HG03060 (cell line): ENCODE results near the gene GRK3.

Source experiments
- ATAC-seq: cut with Tn5 transposase; IDR thresholded peaks from one replicate; pipeline ENCODE4 v1.9.1; 2021; ENCODE audit warnings: low read depth, moderate number of reproducible peaks; ENCODE audit not compliant: unreplicated experiment

The GRK3 gene

GRCh38 chr22:25656724-25657123 is 92.2 kb downstream of the GRK3 start:
- ATAC-seq = no peak

DNA sequence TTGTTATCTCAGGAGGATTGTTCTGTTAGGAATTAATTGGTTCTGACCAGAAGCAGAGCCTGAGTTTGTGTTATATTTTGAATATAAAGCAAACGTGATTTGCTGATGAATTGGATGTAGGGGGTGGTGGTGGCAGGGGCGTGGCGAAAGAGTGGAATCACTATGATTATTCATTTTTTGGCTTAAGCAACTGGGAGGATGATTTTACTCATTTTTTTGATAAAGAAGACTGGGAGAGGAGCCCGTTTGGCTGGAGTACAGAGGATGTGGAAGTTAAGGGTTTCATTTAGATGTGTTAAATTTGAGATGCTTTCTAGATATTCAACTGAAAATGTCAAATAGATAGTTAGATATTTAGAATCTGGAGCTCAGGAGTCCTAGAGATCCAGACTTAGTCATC is 94.2 kb downstream of the GRK3 start:
- no peak for ATAC-seq

GRCh38 chr22:25659413-25659812 is 94.9 kb downstream of the GRK3 start:
- no peak for ATAC-seq

DNA sequence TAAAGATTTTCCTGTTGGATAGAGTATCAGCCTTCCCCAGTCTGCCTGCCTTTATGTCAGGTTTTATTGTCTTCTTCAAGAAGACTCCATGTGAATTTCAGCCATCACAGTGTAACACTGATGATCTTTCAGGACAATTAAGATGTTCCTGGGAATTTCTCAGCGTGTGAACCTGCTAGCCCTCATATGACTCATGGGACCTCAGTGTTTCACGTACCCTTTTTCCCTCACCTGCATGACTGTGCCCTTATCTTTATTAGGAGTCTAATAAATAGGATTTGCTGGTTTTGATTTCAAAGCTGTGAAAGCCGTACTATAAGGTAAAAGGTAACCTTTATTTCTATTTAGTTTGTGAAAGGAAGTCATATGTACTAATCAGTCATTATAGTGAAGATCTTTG is 95.9 kb downstream of the GRK3 start:
- no peak for ATAC-seq

- no peak for ATAC-seq
Measured at GRCh38 chr22:25661073-25661472, 96.6 kb downstream of the GRK3 start.

GRCh38 chr22:25663654-25664053 is 99.2 kb downstream of the GRK3 start:
- ATAC-seq = no peak

DNA sequence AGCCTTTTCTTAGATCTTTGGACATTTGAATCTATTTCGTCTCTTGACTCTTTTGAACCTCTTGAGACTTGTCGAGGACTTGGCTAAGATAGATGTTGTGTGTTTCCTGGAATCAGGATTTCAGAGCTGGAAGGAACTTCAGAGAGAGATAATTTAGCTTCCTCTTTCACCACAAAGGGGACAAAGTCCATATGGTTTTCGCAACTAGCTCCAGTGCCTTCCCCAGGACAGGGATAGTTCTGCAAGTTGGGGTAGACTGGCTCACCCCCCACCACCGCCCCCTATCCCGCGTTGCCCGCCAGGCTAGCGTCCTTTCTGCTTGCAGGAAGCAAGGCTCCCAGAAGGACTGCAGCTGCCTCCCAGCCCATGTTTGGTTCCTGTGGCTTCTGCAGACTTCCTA is 101.8 kb downstream of the GRK3 start:
- no peak for ATAC-seq

DNA sequence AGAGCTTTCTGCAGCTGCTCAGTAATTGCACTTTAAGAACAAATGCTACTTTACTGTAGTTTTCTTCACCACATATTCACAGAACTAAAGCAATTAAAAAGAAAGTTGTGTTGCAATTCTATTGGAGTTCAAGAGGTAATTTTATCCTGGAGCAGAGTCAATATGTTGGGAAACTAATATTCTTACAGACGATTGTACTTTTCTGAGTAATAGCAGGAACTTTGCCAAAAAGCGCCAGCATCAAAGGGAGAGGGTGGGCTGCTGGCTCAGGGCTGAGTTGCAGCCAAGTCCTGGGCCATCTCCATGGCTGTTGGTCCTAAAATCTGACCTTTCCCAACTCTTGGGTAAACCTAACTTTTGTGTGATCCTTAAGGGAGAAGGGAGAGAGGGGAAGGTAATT is 104.0 kb downstream of the GRK3 start:
- no peak for ATAC-seq

DNA sequence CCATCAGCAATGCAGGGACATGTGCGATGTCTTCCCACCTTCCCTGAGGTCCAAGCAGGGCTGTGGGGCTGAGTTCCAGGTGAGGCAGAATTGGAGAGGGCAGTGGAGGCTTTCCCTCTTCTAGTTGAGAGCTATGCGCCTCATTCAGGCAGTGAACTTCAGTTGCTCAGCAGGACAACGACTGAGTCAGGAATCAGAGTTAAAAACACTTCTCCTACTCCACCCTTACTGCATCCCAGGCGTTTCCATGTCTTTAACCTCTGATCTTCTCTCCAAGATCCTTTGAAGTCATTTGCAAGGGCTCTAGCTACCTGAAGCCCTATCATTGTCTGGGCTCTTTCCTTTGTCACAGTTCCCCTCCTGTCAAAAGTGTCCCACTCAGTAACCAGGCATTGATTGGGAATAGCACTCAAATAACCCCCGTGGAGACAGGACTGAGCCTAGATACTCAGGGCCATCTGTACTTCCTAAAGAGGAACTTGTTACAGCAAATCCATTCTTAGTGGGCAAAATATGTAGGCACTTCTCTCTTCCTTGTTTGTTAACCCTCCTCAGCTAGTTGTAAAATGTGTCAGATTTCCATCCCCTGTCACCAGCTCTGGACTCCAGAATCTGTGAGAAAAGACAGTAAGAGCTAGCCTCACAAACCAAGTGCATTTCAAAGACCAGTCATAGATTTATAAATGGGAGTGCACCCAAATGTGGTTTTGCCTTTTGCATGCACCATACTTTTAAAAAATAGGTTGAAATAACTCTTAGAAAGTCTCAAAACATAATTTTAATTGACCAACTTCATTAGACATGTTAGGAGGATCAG is 105.0 kb downstream of the GRK3 start:
- no peak for ATAC-seq

DNA sequence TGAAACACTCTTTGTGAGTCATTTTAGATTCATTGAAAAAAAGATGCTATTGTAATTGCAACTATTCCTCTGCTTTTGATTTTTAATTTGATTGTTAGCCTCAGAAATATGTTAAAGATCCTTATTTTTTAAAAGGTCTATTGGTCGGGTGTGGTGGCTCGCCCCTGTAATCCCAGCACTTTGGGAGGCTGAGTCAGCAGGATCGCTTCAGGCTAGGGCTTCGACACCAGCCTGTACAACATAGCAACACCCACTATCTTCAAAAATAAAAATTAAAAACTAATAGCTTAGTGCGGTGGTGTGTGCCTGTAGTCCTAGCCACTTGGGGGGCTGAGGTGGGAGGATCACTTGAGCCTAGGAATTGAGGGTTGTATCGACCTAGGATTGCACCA is 105.6 kb downstream of the GRK3 start:
- no peak for ATAC-seq

- no peak for ATAC-seq
Measured at GRCh38 chr22:25672289-25673084, 108.0 kb downstream of the GRK3 start.

GRCh38 chr22:25673713-25674112 is 109.2 kb downstream of the GRK3 start:
- ATAC-seq = no peak

DNA sequence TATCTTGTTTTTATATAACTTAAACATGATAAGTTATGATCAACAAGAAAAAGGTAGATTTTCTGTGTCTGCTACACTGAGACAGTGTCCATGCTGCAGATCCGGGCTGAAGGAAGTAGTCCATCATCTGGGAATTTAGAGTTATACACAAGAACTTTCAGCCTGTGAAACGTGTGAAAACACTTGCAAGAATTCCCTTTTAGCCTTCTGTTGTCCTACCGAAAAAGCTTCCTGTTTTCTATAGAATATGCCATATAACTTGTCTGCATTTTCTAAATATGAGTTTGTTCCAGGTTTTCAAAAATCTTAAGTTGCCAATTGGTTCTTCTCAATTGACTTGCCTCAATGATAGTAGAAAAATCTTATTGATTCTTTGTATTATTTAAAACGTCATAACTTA is 113.2 kb downstream of the GRK3 start:
- no peak for ATAC-seq

DNA sequence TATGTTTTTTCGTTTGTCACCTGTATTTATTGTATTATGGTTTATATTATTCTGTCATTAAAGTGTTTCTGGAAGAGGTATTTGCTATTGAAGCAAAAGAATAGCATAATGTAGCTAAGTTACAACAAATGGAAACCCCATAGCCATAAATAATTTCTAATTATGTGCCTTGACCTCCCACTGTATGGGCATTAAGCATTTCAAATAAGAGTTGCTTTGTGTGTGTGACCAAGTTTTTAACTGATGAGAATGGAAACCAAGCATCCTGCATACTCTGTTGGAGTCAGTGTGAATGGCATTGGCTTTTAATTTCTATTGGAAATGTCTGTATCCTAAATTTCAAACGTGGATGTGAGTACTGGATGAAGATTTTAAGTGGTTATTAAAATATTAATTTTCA is 115.6 kb downstream of the GRK3 start:
- no peak for ATAC-seq

GRCh38 chr22:25680956-25681355 is 116.5 kb downstream of the GRK3 start:
- no peak for ATAC-seq

- ATAC-seq = no peak
Measured at GRCh38 chr22:25682109-25682508, 117.6 kb downstream of the GRK3 start.

DNA sequence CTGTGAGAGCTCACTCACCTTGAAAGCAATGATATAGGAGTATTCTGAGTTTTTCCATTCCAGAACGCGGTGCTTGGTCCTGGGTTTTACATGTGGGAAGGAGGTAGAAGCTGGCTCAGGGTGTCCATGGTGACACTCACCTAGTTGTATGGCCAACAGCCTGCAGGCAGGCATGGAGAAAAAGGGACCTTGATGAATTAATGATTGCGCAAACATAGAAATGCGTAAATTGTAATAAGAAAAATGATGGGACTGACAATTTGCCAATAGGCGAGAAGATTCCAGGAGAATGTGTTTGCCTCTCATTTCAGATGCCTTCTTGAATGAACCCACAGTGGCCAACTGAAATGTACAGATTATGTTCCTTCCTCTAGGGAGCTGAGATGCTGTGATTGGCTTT is 124.2 kb downstream of the GRK3 start:
- no peak for ATAC-seq

DNA sequence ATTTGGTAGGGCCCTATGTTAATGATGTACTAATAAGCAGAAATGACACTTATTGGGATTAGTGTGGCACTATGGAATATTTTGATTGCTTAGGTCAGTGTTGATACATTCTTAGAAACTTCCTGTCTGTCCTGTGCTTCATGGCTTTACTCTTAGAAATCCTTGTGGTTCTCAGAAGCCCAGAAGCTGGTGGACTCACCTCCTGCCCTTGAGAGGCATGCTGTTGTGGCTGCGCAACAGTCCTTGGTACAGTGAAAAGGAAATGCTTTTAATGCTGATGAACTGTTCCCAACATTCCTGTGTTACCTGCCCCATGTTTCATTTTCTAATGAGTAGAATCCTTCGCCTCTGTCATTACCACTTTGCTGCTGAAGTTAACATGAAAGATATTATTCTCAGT is 125.2 kb downstream of the GRK3 start:
- no peak for ATAC-seq

GRCh38 chr22:25690798-25691197 is 126.3 kb downstream of the GRK3 start:
- ATAC-seq = no peak

- ATAC-seq = no peak
Measured at GRCh38 chr22:25692397-25693267, 128.2 kb downstream of the GRK3 start.

DNA sequence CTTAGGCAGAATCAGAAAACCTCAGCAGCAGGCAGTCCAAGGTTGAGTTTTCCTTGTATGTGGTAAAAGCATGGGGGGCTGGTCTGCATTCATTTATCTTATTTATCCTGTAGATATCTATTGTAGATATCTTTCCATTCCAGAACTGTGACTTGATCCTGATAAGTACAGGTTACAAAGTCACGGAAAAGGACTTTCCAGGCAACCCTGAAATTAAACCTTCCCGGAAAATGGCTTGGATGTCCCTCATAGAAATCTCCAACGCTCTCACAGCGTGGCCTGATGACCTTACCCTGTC is 128.7 kb downstream of the GRK3 start:
- no peak for ATAC-seq
